Activated T-cell treated with anti-CD3 and anti-CD28 coated beads, Interleukin-2, amount 50 U/mL, for 72 hours (primary cell): ENCODE measurements around the gene STXBP5L. TPM values are rescaled to one million over a fixed set of nuclear protein-coding genes. Genes with fewer than 3 reads are reported as not detected.
"Not testable (repeated sequence)": the region's sequence is repeated elsewhere in the genome, so short reads cannot be mapped to it uniquely, and the experiment has no call there.

Source experiments
- ATAC-seq, 2 donors: fragments of 150-1000 bp; cut with Tn5 transposase; replicated peaks in 1 of 2; 2 replicates each; pipeline ENCODE4 v1.10.0; 2021; ENCODE audit warnings: moderate library complexity in 2 of 2, mild to moderate bottlenecking in 1 of 2
- DNase-seq, 2 donors: peaks; one replicate each; pipeline ENCODE4 v3.0.0; 2021 to 2022; ENCODE audit warnings: mixed read lengths in 1 of 2
- H3K27ac Mint-ChIP-seq: one replicate; pipeline ENCODE4 v1.8.0; 2022; ENCODE audit warnings: mild to moderate bottlenecking, moderate library complexity, mixed read lengths
- H3K27me3 Mint-ChIP-seq: one replicate; pipeline ENCODE4 v1.8.0; 2022; ENCODE audit warnings: low read depth, mixed read lengths
- H3K36me3 Mint-ChIP-seq, 2 donors: one replicate each; pipeline ENCODE4 v1.8.0; 2022; ENCODE audit warnings: mixed read lengths in 2 of 2, mild to moderate bottlenecking in 1 of 2; ENCODE audit not compliant: insufficient read depth in 2 of 2
- H3K4me1 Mint-ChIP-seq: one replicate; pipeline ENCODE4 v1.8.0; 2022; ENCODE audit warnings: low read depth, mixed read lengths
- H3K4me3 Mint-ChIP-seq, 2 donors: one replicate each; pipeline ENCODE4 v1.8.0; 2022; ENCODE audit warnings: mild to moderate bottlenecking in 2 of 2, mixed read lengths in 2 of 2, moderate library complexity in 2 of 2
- H3K9me3 Mint-ChIP-seq, 2 donors: one replicate each; pipeline ENCODE4 v1.8.0; 2022; ENCODE audit warnings: mixed read lengths in 2 of 2
- total RNA-seq, 2 donors: library from RNA; stranded (reverse); gene quantifications; one replicate each; pipeline ENCODE4 v1.2.3, GENCODE V29; 2022

Gene STXBP5L
- total RNA-seq, 2 donors from 2014 or later: not detected

DNA sequence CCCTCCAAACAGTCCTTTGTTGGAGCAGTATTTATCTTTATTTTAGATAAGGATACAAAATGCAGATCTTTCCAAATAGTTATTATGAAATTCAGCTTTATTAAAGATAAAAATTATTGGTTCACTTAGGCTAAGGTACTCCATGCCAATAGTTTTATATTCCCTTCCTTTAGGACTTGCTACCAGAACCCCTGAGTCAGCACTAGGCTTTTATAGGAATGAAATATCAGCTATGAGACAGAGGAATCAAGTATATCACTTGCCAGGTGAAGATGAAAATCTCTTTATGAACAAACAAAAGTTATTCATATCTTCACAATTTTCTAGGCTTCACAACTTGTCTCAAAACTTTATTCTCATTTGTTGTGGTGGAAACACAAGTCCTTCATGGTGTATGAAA lies 416.3 kb downstream of the STXBP5L start:
- no peak overlapping the region for H3K27ac Mint-ChIP-seq
- no peaks in the 10 kb centered on the region for H3K9me3 Mint-ChIP-seq
- H3K36me3 Mint-ChIP-seq: no peaks in the 10 kb centered on the region
- no peak overlapping the region for H3K4me3 Mint-ChIP-seq
- no peaks in the 10 kb centered on the region for H3K4me1 Mint-ChIP-seq
- no peak for ATAC-seq
- no peak for DNase-seq
- H3K27me3 Mint-ChIP-seq: no peaks in the 10 kb centered on the region

DNA sequence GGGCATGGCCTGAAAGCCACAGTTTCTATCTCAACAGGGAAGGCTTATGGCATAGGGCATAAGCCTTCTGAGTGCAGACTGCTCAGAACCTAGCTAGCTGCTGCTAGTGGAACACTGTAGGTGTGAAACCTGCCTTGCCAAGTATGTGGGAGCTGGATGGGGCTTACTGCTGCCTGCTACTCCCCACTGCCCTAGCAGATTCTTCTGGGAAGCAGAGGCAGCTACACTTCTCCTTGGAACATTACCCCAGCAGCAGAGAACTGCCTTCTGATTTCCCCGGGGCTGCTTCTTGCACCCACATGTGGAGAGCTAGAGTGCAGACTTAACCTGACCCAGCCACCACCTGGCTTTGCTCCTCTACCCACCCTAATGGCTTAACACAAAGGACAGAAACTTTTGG lies 422.1 kb downstream of the STXBP5L start:
- ATAC-seq (no peak), DNase-seq (no peak)
- Mint-ChIP-seq H3K4me3 (no peak overlapping the region), H3K27me3 (no peaks in the 10 kb centered on the region), H3K9me3 (peaks cover 0 to 2% of the 10 kb centered on the region in 2 donors), H3K27ac (no peak overlapping the region), H3K4me1 (no peaks in the 10 kb centered on the region), H3K36me3 (no peaks in the 10 kb centered on the region)

DNA sequence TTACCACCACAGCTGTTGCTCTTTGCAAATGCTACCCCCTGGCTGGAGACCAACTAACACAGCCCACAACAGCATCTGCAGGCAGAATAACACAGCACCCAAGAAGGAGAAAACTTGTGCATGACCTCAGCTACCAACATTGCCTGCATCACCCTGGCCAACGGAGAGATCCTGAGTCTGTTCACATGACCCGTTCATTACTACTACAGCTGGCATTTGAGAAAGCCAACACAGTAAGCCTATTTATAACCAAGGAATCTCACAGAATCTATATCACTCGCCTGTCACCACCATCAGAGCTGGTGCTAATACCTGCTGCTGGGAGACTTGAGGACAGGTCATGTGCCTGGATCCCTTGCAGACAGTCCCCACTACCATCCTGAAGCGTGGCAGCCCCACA lies 422.6 kb downstream of the STXBP5L start:
- Mint-ChIP-seq H3K27me3 (no peaks in the 10 kb centered on the region), H3K4me3 (no peak overlapping the region), H3K27ac (no peak overlapping the region), H3K4me1 (no peaks in the 10 kb centered on the region), H3K36me3 (no peaks in the 10 kb centered on the region), H3K9me3 (peaks cover 0 to 2% of the 10 kb centered on the region in 2 donors)
- ATAC-seq: no peak
- DNase-seq: no peak

DNA sequence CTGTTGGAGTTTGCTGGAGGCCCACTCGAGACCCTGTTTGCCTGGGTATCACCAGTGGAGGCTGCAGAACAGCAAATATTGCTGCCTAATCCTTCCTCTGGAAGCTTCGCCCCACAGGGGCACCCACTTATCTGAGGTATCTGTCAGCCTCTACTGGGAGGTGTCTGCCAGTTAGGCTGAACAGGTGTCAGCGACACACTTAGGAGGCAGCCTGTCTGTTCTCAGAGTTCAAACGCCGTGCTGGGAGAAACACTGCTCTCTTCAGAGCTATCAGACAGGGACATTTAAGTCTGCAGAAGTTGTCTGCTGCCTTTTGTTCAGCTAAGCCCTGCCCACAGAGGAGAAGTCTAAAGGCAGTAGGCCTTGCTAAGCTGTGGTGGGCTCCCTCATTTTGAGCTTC lies 448.0 kb downstream of the STXBP5L start:
- not testable (repeated sequence) for H3K4me1 Mint-ChIP-seq, H3K27me3 Mint-ChIP-seq, ATAC-seq, DNase-seq, H3K27ac Mint-ChIP-seq, H3K36me3 Mint-ChIP-seq, H3K4me3 Mint-ChIP-seq
- H3K9me3 Mint-ChIP-seq: peaks cover 16% of the 10 kb centered on the region in 2 donors

DNA sequence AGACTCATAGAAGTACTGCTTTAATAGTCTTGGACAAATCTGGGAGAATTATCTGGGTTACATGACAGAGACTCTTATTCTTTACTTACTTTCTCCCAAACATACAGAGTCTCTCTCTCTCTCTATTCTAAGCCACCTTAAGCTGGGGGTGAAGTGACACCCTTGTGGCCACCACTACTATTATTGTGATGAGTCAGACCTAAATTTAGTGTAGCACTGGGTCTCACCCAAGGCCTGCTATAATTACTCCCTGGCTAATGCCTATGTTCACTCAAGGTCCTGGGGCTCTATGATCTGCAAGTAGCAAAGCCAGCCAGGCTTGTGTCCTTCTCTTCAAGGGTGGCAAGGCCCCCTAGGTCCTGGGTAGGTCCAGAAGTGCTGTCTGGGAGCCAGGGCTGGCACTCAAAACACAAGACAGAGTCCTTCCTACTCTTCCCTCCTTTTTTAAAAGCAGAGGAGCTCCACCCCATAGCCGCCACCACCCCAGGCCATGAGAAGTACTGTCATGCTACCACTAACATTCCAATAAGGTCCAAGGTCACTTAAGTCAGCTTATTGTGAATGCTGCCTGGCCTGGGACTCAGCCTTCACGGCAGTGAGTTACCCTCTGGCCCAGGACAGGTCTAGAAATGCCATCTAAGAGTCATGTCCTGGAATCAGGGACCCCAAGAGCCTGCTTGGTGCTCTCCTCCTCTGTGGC lies 454.2 kb downstream of the STXBP5L start:
- peaks cover 2 to 4% of the 10 kb centered on the region in 2 donors for H3K9me3 Mint-ChIP-seq
- ATAC-seq (no peak), DNase-seq (no peak)
- no peaks in the 10 kb centered on the region for H3K4me1 Mint-ChIP-seq
- no peak overlapping the region for H3K27ac Mint-ChIP-seq
- H3K27me3 Mint-ChIP-seq: no peaks in the 10 kb centered on the region
- H3K36me3 Mint-ChIP-seq: no peaks in the 10 kb centered on the region
- no peak overlapping the region for H3K4me3 Mint-ChIP-seq

DNA sequence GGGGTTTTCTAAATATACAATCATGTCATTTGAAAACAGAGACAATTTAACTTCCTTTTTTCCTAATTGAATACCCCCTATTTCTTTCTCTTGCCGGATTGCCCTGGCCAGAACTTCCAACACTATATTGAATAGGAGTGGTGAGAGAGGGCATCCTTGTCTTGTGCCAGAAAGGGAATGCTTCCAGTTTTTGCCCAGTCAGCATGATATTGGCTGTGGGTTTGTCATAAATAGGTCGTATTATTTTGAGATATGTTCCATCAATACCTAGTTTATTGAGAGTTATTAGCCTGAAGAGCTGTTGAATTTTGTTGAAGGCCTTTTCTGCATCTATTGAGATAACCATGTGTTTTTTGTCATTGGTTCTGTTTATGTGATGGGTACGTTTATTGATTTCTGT lies 480.3 kb downstream of the STXBP5L start:
- H3K27me3 Mint-ChIP-seq: peaks cover 12% of the 10 kb centered on the region
- not testable (repeated sequence) for H3K4me1 Mint-ChIP-seq, DNase-seq, H3K4me3 Mint-ChIP-seq, H3K27ac Mint-ChIP-seq, ATAC-seq, H3K36me3 Mint-ChIP-seq
- peaks cover 11 to 13% of the 10 kb centered on the region in 2 donors for H3K9me3 Mint-ChIP-seq

DNA sequence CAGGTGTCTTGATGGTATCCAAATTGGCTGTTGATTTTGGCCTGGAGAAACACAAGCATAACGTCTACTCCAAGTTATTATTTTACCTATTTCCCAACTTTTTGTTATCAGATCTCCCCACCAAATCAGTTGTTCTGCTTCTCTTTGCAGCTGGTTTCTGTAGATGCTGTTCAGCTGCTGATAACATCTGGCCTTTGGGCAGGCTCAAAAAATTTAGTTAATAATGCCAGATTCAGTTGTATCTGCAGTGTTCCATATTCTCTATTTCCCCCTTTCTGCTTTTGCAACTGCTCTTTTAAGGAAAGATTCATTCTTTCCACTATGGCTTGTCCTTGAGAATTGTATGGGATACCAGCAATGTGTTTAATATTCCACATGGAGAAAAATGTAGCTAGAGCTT lies 488.0 kb downstream of the STXBP5L start:
- H3K4me1 Mint-ChIP-seq, H3K4me3 Mint-ChIP-seq, DNase-seq, H3K27me3 Mint-ChIP-seq, H3K36me3 Mint-ChIP-seq, H3K27ac Mint-ChIP-seq, ATAC-seq: not testable (repeated sequence)
- H3K9me3 Mint-ChIP-seq: peaks cover under 1 to 13% of the 10 kb centered on the region in 2 donors

DNA sequence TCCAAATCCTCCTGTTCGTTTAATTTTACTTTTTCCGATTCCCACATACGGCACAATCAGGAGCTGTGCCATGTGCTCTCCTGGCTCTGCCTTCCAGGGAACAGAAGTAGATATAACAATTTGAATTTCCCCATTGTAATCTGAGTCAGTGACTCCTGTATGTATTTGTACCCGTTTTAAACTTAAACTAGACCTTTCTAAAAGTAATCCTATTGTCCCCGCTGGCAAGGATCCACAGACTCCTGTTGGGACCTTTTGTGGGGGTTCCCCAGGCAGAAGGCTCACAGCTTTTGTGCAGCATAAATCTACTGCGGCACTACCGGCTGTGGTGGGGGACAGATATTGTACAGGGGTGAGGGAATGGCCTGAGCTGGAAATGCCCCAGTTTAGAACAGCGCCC lies 490.0 kb downstream of the STXBP5L start:
- H3K4me3 Mint-ChIP-seq, ATAC-seq, H3K4me1 Mint-ChIP-seq, H3K27ac Mint-ChIP-seq, H3K27me3 Mint-ChIP-seq, DNase-seq, H3K9me3 Mint-ChIP-seq, H3K36me3 Mint-ChIP-seq: not testable (repeated sequence)

DNA sequence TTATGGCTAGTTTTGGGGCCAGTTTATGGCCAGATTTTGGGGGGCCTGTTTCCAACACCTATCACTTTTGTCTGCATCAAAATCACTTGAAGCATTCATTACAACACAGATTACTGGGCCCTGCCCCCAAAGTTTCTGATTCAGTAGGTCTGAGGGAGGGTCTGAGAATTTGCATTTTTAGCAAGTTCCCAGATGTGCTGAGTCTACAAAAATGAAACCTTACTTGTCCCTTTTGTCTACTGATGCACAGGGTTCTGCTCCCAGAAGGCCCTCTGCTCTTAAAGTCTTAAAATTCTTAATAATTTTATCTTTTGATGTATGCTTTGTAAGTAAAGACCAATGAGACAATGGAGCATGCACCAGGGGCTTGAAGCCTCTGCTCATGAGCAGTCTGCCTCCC lies 491.8 kb downstream of the STXBP5L start:
- Mint-ChIP-seq H3K36me3 (no peaks in the 10 kb centered on the region), H3K4me3 (no peak overlapping the region), H3K9me3 (no peaks in the 10 kb centered on the region), H3K27ac (no peak overlapping the region), H3K27me3 (peaks cover 8% of the 10 kb centered on the region), H3K4me1 (no peaks in the 10 kb centered on the region)
- ATAC-seq (no peak), DNase-seq (no peak)

DNA sequence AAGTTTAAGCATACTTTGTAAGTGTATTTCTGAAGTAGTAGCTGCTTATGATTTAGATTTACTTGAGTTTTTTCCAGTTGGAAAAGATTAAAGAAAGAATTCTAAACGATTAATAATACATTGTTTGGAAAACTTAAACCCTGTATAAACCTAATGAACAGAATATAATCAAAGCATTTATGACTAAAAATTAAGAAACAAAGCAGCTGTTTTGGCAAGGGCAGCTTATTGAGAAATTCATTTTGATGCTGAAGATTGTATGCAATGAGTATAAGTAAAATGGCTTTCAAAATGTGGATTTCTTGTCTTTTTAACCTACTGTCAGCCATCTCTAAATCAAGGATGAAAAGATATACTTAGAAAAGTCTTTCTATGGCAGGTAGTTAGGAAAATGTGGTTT lies 497.6 kb downstream of the STXBP5L start:
- Mint-ChIP-seq H3K27me3 (no peaks in the 10 kb centered on the region), H3K27ac (no peak overlapping the region), H3K4me3 (no peak overlapping the region), H3K36me3 (no peaks in the 10 kb centered on the region), H3K9me3 (no peaks in the 10 kb centered on the region), H3K4me1 (no peaks in the 10 kb centered on the region)
- ATAC-seq: no peak
- no peak for DNase-seq

DNA sequence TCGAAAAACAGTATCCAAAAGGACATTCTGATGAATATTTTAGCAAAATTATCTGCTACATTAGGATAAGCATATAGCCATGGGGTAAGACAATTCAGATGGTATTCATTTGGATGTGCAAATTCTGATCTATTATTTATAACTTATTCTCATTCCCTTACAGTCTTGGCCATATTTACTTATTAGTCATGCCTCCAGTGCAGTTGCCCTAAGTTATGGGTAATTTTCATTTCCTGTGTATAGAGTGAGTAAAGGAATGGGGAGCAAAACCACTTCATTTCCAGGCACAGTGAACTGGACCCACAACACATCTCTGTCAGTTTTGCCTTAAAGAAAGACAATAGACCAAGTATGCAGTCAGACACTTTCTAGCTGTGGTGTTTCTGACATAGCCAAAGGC lies 503.5 kb downstream of the STXBP5L start:
- DNase-seq (no peak), ATAC-seq (no peak)
- Mint-ChIP-seq H3K27me3 (no peaks in the 10 kb centered on the region), H3K27ac (no peak overlapping the region), H3K36me3 (no peaks in the 10 kb centered on the region), H3K4me1 (peaks cover 12% of the 10 kb centered on the region), H3K4me3 (no peak overlapping the region), H3K9me3 (no peaks in the 10 kb centered on the region)

DNA sequence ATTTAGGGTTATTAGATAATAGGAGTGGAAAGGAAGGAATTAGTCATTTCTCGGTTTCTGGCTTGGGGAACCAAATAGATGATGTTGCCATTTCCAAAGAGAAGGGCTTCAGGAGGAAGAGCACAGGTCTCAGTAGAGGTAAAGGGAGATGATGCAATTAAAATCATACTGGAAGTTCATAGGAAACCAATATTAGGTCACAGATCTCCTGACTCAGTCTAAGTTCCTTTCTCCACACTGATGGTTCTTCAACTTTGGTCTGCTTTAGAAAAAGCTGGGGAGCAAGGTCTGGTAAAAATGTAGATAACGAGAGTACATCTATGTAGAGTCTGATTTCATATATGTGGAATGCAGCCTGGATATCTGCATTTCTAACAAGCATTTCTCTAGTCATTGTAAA lies 506.9 kb downstream of the STXBP5L start:
- Mint-ChIP-seq H3K27me3 (no peaks in the 10 kb centered on the region), H3K36me3 (no peaks in the 10 kb centered on the region), H3K4me1 (peaks cover 12% of the 10 kb centered on the region), H3K9me3 (no peaks in the 10 kb centered on the region), H3K4me3 (no peak overlapping the region), H3K27ac (peak overlapping the region; percentile 20)
- DNase-seq (no peak), ATAC-seq (peak; percentile 44 to 55)

DNA sequence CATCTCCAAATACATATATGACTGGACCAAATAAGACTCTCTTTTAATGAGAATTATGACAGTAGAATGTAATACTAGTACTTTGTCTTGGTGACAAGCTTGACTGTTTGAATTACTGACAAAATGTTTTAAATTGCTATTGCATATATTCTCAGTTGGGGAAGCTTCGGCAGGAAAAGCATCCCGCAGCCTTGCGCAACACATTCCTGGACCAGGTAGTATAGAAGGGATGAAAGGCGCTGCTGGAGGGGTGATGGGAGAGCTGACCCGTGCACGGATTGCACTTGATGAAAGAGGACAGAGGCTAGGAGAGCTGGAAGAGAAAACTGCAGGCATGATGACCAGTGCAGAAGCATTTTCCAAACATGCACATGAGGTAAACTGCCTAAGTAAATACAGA lies 510.2 kb downstream of the STXBP5L start:
- peaks cover 12% of the 10 kb centered on the region for H3K4me1 Mint-ChIP-seq
- H3K4me3 Mint-ChIP-seq: no peak overlapping the region
- ATAC-seq (no peak), DNase-seq (no peak)
- H3K27ac Mint-ChIP-seq: no peak overlapping the region
- no peaks in the 10 kb centered on the region for H3K36me3 Mint-ChIP-seq
- H3K27me3 Mint-ChIP-seq: no peaks in the 10 kb centered on the region
- peaks cover 0 to under 1% of the 10 kb centered on the region in 2 donors for H3K9me3 Mint-ChIP-seq

DNA sequence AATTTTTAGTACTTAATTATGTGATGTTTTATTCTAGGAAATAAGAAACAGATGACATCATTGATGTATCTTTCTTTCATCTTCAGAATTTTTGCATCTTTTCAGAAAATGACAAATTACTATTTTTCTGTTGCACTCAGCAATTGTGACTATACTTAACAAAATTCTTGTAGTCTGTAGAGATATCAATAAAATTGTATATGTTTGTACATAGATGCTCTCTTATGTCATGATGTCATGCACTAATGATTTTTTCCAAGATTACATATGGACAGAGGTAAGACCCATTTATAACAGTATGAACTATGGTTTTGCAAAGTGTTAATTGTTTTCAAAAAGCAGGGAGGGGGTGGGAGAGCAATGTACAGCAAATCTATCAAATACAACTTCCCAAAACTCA lies 516.5 kb downstream of the STXBP5L start:
- no peak for ATAC-seq
- no peaks in the 10 kb centered on the region for H3K4me1 Mint-ChIP-seq

More for the DNA sequence above, 516.5 kb downstream of the STXBP5L start:
- no peaks in the 10 kb centered on the region for H3K27me3 Mint-ChIP-seq
- DNase-seq: no peak
- peaks cover 0 to 2% of the 10 kb centered on the region in 2 donors for H3K9me3 Mint-ChIP-seq
- no peak overlapping the region for H3K27ac Mint-ChIP-seq
- peaks cover 0 to 4% of the 10 kb centered on the region in 2 donors for H3K36me3 Mint-ChIP-seq
- H3K4me3 Mint-ChIP-seq: no peak overlapping the region
